KOPT-K1 (cell line): Measurements from ENCODE around the gene HTRA3.

Source experiments
- H3K27ac ChIP-seq: fragments of 200-600 bp; sonication (generic); 2 replicates; pipeline ENCODE4 v1.5.1; 2016; ENCODE audit warnings: antibody characterized with exemption, mild to moderate bottlenecking, low read depth, low read length; ENCODE audit not compliant: poor library complexity, severe bottlenecking
- H3K36me3 ChIP-seq: fragments of 200-600 bp; sonication (generic); 2 replicates; pipeline ENCODE4 v1.5.1; 2017; ENCODE audit warnings: antibody characterized with exemption, mild to moderate bottlenecking, low read length, moderate library complexity; ENCODE audit not compliant: insufficient read depth
- H3K9me3 ChIP-seq: fragments of 200-600 bp; sonication (generic); 2 replicates; pipeline ENCODE4 v1.5.1; 2017; ENCODE audit warnings: antibody characterized with exemption, low read length, mild to moderate bottlenecking; ENCODE audit not compliant: insufficient read depth, poor library complexity, severe bottlenecking

HTRA3 gene

GRCh38 chr4:8229331-8229975 is 40.1 kb upstream of the HTRA3 start:
- Histone ChIP-seq H3K9me3 (no peaks in the 10 kb centered on the region), H3K36me3 (peaks cover 19% of the 10 kb centered on the region), H3K27ac (peak overlapping the region; percentile 85)

- Histone ChIP-seq H3K27ac (peak overlapping the region; percentile 85), H3K36me3 (peaks cover 25% of the 10 kb centered on the region)
Observed at GRCh38 chr4:8230033-8230432, 39.5 kb upstream of the HTRA3 start.

DNA sequence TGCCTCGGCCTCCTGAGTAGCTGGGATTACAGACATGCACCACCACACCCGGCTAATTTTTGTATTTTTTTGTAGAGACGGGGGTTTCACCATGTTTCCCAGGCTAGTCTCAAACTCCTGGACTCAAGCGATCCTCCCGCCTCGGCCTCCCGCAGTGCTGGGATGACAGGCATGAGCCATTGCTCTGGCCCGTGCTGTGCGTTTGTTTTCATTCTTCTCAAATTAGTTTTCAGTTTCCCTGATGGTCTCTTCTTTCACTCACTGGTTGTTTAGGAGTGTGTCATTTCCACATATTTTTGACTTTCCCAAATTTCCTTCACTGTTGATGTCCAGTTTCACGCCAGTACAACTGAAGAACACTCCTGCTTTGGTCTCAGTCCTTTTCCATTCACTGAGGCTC is 38.7 kb upstream of the HTRA3 start:
- peaks cover 33% of the 10 kb centered on the region for H3K36me3 ChIP-seq
- no peaks in the 10 kb centered on the region for H3K9me3 ChIP-seq
- no peak overlapping the region for H3K27ac ChIP-seq

More at GRCh38 chr4:8230033-8230432, 39.5 kb upstream of the HTRA3 start:
- H3K9me3 ChIP-seq: no peaks in the 10 kb centered on the region

GRCh38 chr4:8231551-8232049 is 38.0 kb upstream of the HTRA3 start:
- Histone ChIP-seq H3K9me3 (no peaks in the 10 kb centered on the region), H3K36me3 (peaks cover 33% of the 10 kb centered on the region), H3K27ac (no peak overlapping the region)

GRCh38 chr4:8232748-8233147 is 36.8 kb upstream of the HTRA3 start:
- Histone ChIP-seq H3K36me3 (peaks cover 38% of the 10 kb centered on the region), H3K9me3 (no peaks in the 10 kb centered on the region), H3K27ac (no peak overlapping the region)

DNA sequence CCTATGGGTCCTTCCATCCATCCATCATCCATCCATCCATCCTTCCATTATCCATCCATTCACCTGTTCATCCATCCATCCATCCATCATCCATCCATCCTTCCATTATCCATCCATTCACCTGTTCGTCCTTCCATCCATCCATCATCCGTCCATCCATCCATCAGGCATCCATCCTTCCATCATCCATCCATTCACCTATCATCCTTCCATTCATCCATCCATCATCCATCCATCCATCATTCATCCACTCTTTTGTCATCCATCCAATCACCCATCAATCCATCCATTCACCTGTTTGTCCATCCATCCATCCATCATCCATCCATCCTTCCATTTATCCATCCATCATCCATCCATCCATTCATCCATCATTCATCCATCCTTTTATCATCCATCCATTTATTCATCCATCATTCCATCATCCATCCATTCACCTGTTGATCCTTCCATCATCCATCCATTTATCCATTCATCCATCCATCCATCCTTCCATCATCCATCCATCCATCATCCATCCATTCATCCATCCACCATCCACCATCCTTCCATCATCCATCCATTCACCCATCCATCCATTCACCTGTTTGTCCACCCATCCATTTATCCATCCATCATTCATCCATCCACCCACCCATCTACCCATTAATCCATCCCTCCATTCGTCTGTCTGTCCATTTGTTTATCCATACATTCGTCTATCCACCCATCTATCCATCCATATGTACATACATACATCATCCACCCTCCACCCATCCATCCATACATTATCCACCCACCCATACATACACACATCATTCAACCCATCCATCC is 35.7 kb upstream of the HTRA3 start:
- Histone ChIP-seq H3K36me3 (peaks cover 35% of the 10 kb centered on the region), H3K27ac (no peak overlapping the region), H3K9me3 (no peaks in the 10 kb centered on the region)

DNA sequence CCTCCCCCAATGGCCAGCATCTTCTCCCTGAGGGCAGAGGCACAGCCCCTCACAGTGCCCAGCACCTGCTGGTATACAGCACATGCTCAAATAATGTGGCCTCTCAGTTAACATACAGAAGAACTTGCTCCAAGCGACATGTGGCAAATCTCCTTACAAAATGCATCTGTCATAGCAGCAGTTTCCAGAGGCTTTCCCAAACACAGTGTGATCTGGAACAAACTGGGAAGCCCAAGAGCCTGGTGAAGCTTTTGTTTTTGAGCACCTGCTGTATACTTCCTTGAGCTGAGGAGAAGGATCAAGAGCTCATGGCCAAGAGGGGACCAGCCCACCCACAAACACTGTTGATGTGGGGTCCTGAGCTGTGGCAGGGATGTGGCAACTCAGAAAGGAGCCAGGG is 34.8 kb upstream of the HTRA3 start:
- H3K27ac ChIP-seq: peak overlapping the region; percentile 53
- peaks cover 40% of the 10 kb centered on the region for H3K36me3 ChIP-seq
- H3K9me3 ChIP-seq: no peaks in the 10 kb centered on the region

DNA sequence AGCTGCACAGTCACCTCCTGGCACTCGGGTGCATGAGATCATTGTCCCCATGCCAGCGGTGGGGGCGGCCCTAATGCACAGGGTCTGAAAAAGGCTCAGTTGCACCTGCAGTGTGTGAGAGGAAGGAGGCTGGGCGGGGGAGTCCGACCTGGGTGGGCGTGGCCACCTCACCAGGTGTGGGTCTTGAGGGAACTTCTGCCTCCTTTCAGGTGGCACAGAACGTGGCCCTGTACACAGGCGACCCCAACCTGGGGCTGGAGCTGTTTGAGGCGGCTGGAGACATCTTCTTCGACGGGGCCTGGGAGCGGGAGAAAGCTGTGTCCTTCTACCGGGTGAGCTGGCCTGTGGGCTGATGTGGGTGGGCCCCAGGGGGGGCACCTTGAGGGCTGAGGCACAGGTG is 34.3 kb upstream of the HTRA3 start:
- Histone ChIP-seq H3K36me3 (peaks cover 40% of the 10 kb centered on the region), H3K27ac (peak overlapping the region; percentile 53), H3K9me3 (no peaks in the 10 kb centered on the region)

- Histone ChIP-seq H3K9me3 (no peaks in the 10 kb centered on the region), H3K27ac (peak overlapping the region; percentile 53), H3K36me3 (peaks cover 40% of the 10 kb centered on the region)
Observed at GRCh38 chr4:8235686-8236085, 33.9 kb upstream of the HTRA3 start.

- peaks cover 40% of the 10 kb centered on the region for H3K36me3 ChIP-seq
- peak overlapping the region; percentile 53 for H3K27ac ChIP-seq
- H3K9me3 ChIP-seq: no peaks in the 10 kb centered on the region
Observed at GRCh38 chr4:8236106-8236919, 33.2 kb upstream of the HTRA3 start.

- H3K9me3 ChIP-seq: no peaks in the 10 kb centered on the region
- peak overlapping the region; percentile 53 for H3K27ac ChIP-seq
- peaks cover 44% of the 10 kb centered on the region for H3K36me3 ChIP-seq
Observed at GRCh38 chr4:8236920-8237195, 32.7 kb upstream of the HTRA3 start.

- H3K36me3 ChIP-seq: peaks cover 44% of the 10 kb centered on the region
- H3K9me3 ChIP-seq: no peaks in the 10 kb centered on the region
- peak overlapping the region; percentile 53 for H3K27ac ChIP-seq
Observed at GRCh38 chr4:8237256-8237989, 32.1 kb upstream of the HTRA3 start.

DNA sequence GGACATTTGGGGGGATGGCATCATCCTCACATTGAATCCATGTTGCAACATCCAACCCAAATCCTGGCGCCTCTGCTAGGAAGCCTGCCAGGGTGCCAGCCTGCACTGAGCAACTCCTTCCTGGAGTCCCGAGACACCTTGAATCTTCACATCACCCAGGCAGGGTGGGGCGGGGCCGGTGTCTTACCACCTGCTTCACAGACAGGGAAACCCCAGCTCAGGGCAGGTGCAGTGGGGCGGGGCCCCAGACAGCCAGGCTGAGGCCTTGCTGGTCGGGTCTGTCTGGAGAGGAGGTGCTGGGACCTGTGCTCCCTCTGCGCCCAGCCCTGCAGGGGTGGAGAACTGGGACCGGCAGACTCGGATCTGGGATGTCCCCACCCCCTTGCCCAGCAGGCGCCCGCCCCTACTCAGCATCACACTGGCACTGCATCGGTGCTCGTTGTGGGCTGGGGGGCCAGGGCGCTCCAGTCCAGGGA is 31.5 kb upstream of the HTRA3 start:
- peaks cover 43% of the 10 kb centered on the region for H3K36me3 ChIP-seq
- no peak overlapping the region for H3K27ac ChIP-seq
- no peaks in the 10 kb centered on the region for H3K9me3 ChIP-seq

DNA sequence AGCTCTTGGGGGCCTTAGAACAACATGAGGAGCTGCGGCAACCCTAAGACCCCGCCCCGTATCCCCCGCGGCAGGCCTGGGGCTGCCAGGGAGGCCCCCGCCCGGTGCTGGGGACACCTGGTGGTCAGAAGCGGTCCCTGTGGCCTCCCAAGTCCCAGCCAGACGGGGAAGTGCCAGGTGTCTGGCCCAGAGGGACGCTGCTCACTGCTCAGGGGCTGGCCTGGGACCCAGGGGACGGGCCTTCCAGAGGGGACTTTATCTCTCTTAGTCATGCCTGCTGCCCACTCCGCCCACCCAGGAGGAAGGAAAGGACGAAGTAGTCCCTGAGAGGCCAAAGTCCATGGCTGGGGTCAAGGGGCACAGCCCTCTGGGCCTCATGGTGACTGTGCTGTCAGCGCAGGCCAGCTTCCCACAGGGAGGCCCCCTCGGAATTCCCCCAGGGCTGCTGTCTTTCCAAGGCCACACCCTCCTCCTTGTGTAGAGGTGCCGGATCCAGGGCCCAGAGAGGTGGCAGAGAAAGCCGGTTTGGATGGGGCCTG is 31.0 kb upstream of the HTRA3 start:
- H3K27ac ChIP-seq: no peak overlapping the region
- peaks cover 38% of the 10 kb centered on the region for H3K36me3 ChIP-seq
- no peaks in the 10 kb centered on the region for H3K9me3 ChIP-seq
